Articular chondrocyte of knee joint (primary cell): ENCODE measurements around the gene GOLGA8B. TPM values are rescaled to one million over a fixed set of nuclear protein-coding genes. Genes with fewer than 3 reads are reported as not detected.

Source experiments
- small RNA-seq: library from RNA; depleted of rRNA; stranded (forward); fragments of <200 nt; gene quantifications from one replicate; pipeline ENCODE3, GENCODE V24; 2012
- total RNA-seq: library from RNA; depleted of rRNA; stranded (reverse); fragments of >200 nt; gene quantifications from 2 replicates; pipeline ENCODE4 v1.2.3, GENCODE V29; 2012

The GOLGA8B gene
- total RNA-seq: 41.8 and 44.4 TPM in 2 replicates

GRCh38 chr15:34583399-34584329, at the start of gene GOLGA8B:
TSS of gene GOLGA8B (minus strand) at chr15:34583651. CDS start at chr15:34535912, 47,739 bp downstream.

Small RNAs within 50 kb of the gene (small RNA-seq; reads per million reads assigned to genes)
- not detected for gene RF00425

Other genes with a start within 250 kb of the GOLGA8B start
- gene SLC12A6, start 245.9 kb downstream of the GOLGA8B start, total RNA-seq: 31.4 and 39.0 TPM in 2 replicates
- 159 and 172 TPM in 2 replicates for gene NOP10, start 240.5 kb downstream of the GOLGA8B start, total RNA-seq
- gene NUTM1, start 240.3 kb downstream of the GOLGA8B start, total RNA-seq: not detected in 2 replicates
- 8.8 and 10.1 TPM in 2 replicates for gene LPCAT4, start 216.5 kb downstream of the GOLGA8B start, total RNA-seq
- gene GOLGA8A, start 145.8 kb downstream of the GOLGA8B start, total RNA-seq: 30.9 and 39.6 TPM in 2 replicates
- not detected in 2 replicates for gene GJD2, start 171.3 kb upstream of the GOLGA8B start, total RNA-seq
- gene ACTC1, start 211.9 kb upstream of the GOLGA8B start, total RNA-seq: 0.78 and 1.2 TPM in 2 replicates